DOHH2 (cell line): Measurements from ENCODE around the gene LRMDA.

Source experiments
- H3F3A ChIP-seq: fragments of 200-600 bp; sonication (generic), shearing (Covaris generic); 2 replicates; pipeline ENCODE4 v1.6.0; 2016; ENCODE audit warnings: antibody characterized with exemption, mild to moderate bottlenecking; ENCODE audit not compliant: control insufficient read depth, insufficient read depth
- H3K27ac ChIP-seq: fragments of 200-600 bp; sonication (generic); 2 replicates; pipeline ENCODE4 v1.5.1; 2014; ENCODE audit warnings: low read depth, mild to moderate bottlenecking, low read length, moderate library complexity
- H3K27me3 ChIP-seq: fragments of 200-600 bp; sonication (generic); 2 replicates; pipeline ENCODE4 v1.6.1; 2014; ENCODE audit warnings: mild to moderate bottlenecking, low read length, mixed read lengths; ENCODE audit not compliant: control insufficient read depth
- H3K36me3 ChIP-seq: fragments of 200-600 bp; sonication (generic); 2 replicates; pipeline ENCODE4 v1.6.1; 2014; ENCODE audit warnings: mild to moderate bottlenecking, low read length, moderate library complexity, mixed read lengths; ENCODE audit not compliant: control insufficient read depth
- H3K4me1 ChIP-seq: fragments of 200-600 bp; sonication (generic); 2 replicates; pipeline ENCODE4 v1.6.1; 2014; ENCODE audit warnings: mild to moderate bottlenecking, low read length, mixed read lengths; ENCODE audit not compliant: control insufficient read depth
- H3K4me2 ChIP-seq: fragments of 200-600 bp; sonication (generic); 2 replicates; pipeline ENCODE4 v1.6.0; 2014; ENCODE audit warnings: mild to moderate bottlenecking, low read length, moderate library complexity
- H3K4me3 ChIP-seq: fragments of 200-600 bp; sonication (generic); 2 replicates; pipeline ENCODE4 v1.5.1; 2014; ENCODE audit warnings: mild to moderate bottlenecking, low read length, mixed read lengths
- H3K79me2 ChIP-seq: fragments of 200-600 bp; sonication (generic); 2 replicates; pipeline ENCODE4 v1.6.1; 2014; ENCODE audit warnings: mild to moderate bottlenecking, low read length, mixed read lengths; ENCODE audit not compliant: control insufficient read depth
- H3K9me2 ChIP-seq: fragments of 200-600 bp; sonication (generic); replicated peaks from 2 replicates; pipeline ENCODE4 v1.6.1; 2014; ENCODE audit warnings: mild to moderate bottlenecking, low read length, mixed read lengths; ENCODE audit not compliant: control insufficient read depth
- H3K9me3 ChIP-seq: fragments of 200-600 bp; sonication (generic); 2 replicates; pipeline ENCODE4 v1.6.1; 2014; ENCODE audit warnings: antibody characterized with exemption, low read length, mixed read lengths; ENCODE audit not compliant: control insufficient read depth, insufficient read depth
- H4K20me1 ChIP-seq: fragments of 200-600 bp; sonication (generic); 2 replicates; pipeline ENCODE4 v1.6.0; 2014; ENCODE audit warnings: low read depth, mild to moderate bottlenecking, antibody characterized with exemption, low read length, moderate library complexity; ENCODE audit not compliant: control insufficient read depth, insufficient read depth
- CTCF ChIP-seq: fragments of 200-600 bp; sonication (generic); IDR thresholded peaks from one replicate; pipeline ENCODE4 v1.5.1; 2014; ENCODE audit warnings: antibody characterized with exemption, mild to moderate bottlenecking, low read depth, low read length; ENCODE audit not compliant: poor library complexity, severe bottlenecking
- EZH2phosphoT487 ChIP-seq: fragments of 200-600 bp; sonication (generic); IDR thresholded peaks from 2 replicates; pipeline ENCODE4 v1.6.1; 2017; ENCODE audit warnings: borderline replicate concordance, mild to moderate bottlenecking, antibody characterized with exemption, low read length, moderate library complexity, mixed read lengths

Gene LRMDA

GRCh38 chr10:75397496-75398199 lies 33.8 kb upstream of the LRMDA start:
- peaks cover 17% of the 10 kb centered on the region; the same call in 1 of the 2 replicates for H3K9me3 ChIP-seq
- no peak overlapping the region for H3K27ac ChIP-seq
- no peaks in the 10 kb centered on the region for H3K9me2 ChIP-seq
- no peaks in the 10 kb centered on the region for H3F3A ChIP-seq
- no peak overlapping the region for H3K4me3 ChIP-seq
- no peaks in the 10 kb centered on the region for H3K36me3 ChIP-seq
- H3K4me2 ChIP-seq = no peak overlapping the region
- no peaks in the 10 kb centered on the region for H3K79me2 ChIP-seq
- no peak for TF ChIP-seq EZH2phosphoT487
- TF ChIP-seq CTCF = no peak
- no peaks in the 10 kb centered on the region for H4K20me1 ChIP-seq
- no peaks in the 10 kb centered on the region for H3K4me1 ChIP-seq
- H3K27me3 ChIP-seq = no peaks in the 10 kb centered on the region

GRCh38 chr10:75398200-75398691 lies 33.2 kb upstream of the LRMDA start:
- TF ChIP-seq CTCF (no peak), EZH2phosphoT487 (no peak)
- H3K27me3 ChIP-seq = no peaks in the 10 kb centered on the region
- no peak overlapping the region for H3K4me3 ChIP-seq

GRCh38 chr10:75398692-75399460 lies 32.5 kb upstream of the LRMDA start:
- Histone ChIP-seq H3K4me2 (no peak overlapping the region), H4K20me1 (no peaks in the 10 kb centered on the region), H3K9me2 (no peaks in the 10 kb centered on the region), H3K36me3 (no peaks in the 10 kb centered on the region), H3K27ac (no peak overlapping the region), H3K4me1 (no peaks in the 10 kb centered on the region), H3K27me3 (no peaks in the 10 kb centered on the region), H3F3A (no peaks in the 10 kb centered on the region), H3K79me2 (no peaks in the 10 kb centered on the region), H3K4me3 (no peak overlapping the region), H3K9me3 (peaks cover 25% of the 10 kb centered on the region; the same call in 1 of the 2 replicates)
- TF ChIP-seq EZH2phosphoT487 (no peak), CTCF (no peak)

More at GRCh38 chr10:75398200-75398691, 33.2 kb upstream of the LRMDA start:
- no peaks in the 10 kb centered on the region for H3K9me2 ChIP-seq
- H3K9me3 ChIP-seq = peaks cover 22% of the 10 kb centered on the region; the same call in 1 of the 2 replicates
- no peaks in the 10 kb centered on the region for H3K79me2 ChIP-seq
- H3K36me3 ChIP-seq = no peaks in the 10 kb centered on the region
- H3K4me2 ChIP-seq = no peak overlapping the region
- H3K4me1 ChIP-seq = no peaks in the 10 kb centered on the region
- H3F3A ChIP-seq = no peaks in the 10 kb centered on the region
- H4K20me1 ChIP-seq = no peaks in the 10 kb centered on the region
- H3K27ac ChIP-seq = no peak overlapping the region
